GM18861 (cell line): ENCODE results near the gene ESF1.
A peak's percentile ranks its signal among the peaks of the same experiment; 100 is the strongest.
"Not testable (repeated sequence)": the region's sequence is repeated elsewhere in the genome, so short reads cannot be mapped to it uniquely, and the experiment has no call there.

Source experiments
- ATAC-seq: cut with Tn5 transposase; IDR thresholded peaks from one replicate; pipeline ENCODE4 v1.9.1; 2021; ENCODE audit not compliant: unreplicated experiment

ESF1 gene

DNA sequence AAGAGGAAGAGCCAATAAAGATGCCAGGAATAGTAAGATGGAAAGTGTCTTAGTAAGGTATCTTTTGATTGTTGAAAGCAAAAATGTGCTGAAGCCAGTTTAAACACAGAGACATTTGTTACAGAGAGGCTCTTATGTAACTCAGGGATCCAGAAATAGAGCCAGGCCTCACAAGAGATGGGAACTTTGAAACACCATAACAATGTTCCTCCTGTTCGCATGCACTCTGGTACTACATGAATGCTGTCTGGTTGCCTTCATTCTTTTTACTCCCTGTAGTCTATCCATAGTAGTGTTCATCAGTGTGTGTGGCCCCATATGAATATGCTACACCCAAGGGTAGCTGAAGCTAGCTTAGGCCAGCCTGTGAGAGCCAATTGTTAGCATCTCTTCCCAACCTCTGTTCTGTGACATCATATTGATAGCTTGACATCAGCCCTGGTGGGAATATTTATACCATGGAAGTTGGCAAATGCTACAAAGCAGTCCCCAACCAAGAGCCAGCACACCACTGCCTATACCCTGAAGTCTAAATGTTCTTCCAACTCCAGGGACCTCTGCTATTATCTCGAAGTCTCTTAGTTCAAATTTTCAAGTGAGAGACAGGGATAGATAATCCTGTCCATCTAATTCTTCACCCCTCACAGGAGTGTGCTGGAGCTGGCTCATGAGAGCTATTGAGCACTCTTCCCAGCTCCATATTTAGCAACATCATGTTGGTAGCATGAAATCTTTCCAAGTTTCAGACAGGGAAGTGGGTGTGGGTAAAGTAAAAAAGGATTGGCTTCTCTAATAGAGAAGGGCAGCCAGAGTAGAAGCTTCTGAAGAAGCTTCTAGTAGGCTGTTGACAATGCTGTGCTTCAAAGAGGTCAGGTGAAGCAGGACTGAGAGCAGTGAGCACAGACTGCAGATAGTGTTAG, 7.1 kb upstream of the ESF1 start:
- no peak for ATAC-seq

DNA sequence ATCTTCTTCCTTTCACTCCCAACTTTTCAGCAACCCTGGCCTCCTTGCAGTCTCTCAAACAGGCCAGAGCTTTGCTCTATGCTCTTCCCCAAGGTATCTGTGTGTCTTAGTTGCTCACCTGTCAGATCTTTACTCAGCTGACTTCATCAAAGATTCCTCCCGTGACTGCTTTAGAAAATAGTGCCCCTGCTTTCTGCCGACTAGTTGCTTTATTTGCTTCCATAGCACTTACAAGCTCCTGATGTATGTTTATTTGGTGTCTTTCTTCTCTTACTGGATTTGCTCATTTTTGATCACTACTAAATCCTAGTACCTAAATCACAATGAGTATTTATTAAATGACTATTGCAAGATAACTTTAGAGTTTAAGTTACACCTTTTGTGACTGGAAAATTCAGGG, 6.0 kb upstream of the ESF1 start:
- ATAC-seq = no peak

DNA sequence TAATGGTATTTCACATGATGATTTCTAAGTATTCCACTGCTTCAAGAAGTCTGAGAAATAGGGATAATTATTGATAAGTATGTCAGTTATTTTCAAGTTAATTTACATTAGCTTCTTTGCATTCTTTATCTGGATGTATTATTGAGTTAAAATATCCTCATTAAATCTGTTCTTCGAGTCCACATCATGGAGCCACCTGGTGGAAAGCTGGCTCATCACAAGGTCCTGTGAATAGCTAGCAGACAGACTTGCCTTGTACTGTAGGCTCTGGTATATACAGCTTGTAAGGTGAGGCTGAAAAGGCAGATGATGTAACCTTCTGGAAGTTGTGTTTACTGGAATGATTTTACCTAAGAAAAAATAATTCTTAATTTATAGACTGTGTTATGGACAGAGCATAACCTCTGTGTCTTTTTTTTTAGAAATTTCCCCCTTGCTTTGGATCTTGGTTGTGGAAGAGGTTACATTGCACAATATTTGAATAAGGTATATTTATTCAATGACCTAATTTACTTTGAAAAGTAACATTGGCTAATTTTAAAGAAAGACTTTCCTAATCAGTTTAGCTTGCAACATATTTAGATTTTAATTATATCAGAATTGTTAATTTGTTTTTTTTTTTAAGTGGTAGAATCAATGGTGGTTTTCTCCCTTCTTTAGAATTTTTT, 3.6 kb upstream of the ESF1 start:
- ATAC-seq = peak; percentile 50

DNA sequence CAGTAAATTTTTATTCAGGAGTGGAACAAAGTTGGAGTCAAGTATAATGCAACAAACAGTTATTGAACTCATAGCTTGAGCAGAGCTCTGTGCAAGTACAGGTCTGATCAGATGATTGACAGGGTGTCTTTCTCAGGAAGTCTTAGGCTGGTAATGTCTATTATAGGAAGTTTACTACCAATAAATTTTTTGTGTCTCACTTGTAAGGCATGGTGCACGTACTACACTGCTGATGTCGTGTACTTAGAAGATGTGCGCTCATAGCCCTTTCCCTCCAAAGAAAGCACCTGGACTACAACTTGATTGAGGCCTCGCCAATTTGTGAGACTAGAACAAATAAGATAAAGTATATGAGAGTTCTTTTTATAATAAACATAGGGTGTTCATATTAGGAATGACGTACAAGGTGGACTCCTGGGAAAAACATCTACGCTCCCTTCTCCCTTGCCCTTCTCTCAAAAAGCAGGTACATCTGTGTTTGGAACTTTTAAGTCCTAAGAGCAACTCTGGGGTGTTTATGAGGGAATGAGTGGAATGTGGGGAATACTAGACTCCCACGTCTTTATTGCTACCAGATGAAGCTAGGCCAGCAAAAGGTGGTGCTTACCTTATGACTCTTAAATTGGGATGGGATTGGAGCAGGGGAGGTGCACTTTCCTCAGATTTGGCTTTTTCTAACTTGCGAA, 1.6 kb upstream of the ESF1 start:
- ATAC-seq = no peak

DNA sequence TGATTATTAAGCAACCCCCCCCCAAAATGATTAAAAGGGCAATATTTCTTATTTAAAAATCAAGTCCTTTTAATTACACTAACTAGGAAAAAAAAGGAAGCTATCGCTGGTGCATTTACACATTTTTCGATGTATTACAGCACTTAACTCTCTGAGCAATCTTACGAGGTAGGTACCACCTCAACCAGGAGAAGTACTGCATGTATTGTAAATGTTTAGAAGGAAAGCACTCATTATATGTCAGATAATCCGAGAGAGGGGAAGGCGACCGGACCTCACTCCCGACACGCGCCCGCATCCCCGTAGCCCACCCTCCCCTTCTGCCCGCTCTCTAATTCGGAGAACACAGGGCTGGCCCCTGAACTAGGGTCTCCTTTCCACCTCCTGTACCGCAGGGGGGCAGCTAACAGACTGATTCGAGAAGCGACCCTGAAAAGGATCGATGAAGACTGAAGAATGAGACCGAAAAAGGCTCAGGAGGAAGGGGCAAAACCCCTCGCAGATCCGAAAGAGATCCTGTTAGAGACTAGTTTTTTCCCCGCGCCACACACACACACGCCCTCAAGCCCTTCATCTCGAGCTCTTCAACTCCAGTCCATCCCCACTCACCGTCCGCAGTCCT, 337 bp downstream of the ESF1 start:
- ATAC-seq = no peak

DNA sequence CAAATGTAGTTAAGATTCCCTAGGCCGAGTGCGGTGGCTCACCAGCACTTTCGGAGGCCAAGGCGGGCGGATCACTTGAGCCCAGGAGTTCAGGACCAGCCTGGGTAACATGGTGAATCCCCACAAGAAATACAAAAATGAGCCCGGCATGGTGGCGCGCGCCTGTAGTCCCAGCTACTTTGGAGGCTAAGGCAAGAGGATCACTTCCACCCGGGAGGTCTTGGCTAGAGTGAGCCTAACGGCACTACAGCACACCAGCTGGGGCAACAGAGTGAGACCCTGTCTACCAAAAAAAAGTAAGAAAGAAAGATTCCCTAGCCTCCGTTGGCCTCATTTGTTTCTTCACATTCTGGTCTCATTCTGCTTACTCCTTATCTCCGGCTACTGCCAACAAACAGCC, 1.2 kb downstream of the ESF1 start:
- no peak for ATAC-seq

DNA sequence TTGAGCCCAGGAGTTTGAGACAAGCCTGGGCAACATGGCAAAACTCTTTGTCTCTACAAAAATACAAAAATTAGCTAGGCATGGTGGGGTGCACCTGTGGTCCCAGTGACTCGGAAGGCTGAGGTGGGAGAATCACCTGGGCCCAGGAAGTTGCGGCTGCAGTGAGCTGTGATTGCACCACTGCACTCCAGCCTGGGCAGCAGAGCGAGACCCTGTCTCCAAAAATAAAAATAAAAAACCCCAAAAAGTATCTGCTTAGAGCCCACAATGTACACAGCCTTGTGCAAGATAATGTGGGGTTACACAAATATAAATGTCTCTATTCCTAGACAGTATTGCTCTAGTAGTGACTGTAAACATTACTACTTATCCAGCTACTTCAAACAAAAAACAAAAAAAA, 5.9 kb downstream of the ESF1 start:
- ATAC-seq = peak; percentile 68

DNA sequence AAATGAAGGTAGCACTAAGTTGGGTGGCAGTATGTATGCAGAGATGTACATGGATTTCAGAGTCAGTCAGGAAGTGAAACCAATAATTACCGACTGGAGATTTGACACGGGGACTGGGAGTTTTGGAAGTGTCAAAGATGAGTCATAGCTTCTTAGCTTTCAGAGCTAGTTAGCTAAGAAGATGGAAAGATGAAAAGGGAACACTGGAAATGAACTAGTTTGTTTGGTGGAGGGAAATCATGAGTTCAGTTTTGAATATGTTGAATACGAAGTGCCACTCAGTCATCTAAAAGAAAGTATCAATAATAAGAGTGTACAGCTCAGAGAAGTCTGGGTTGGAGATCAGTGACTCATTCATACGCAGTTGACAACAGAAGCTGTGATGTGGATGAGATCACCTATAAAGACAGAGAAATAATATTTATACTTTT, 7.5 kb downstream of the ESF1 start:
- no peak for ATAC-seq

DNA sequence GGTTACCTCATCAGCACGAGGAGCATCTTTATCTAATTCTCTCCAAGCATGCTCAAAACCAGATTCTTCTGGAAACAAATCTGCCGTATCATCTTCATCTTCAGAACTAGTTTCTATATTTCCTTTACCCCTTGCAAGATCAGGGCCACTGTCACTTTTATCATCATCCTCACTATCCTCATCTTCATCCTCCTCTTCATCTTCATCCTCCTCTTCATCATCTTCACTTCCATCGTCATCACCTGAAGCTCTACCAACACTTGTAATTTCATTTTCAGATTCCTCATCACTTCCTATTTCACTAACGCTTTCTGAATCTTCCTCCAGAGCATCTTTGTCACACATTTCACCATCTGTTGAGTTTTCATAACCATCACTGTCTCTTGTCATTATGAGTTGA, 8.9 kb downstream of the ESF1 start:
- no peak for ATAC-seq

DNA sequence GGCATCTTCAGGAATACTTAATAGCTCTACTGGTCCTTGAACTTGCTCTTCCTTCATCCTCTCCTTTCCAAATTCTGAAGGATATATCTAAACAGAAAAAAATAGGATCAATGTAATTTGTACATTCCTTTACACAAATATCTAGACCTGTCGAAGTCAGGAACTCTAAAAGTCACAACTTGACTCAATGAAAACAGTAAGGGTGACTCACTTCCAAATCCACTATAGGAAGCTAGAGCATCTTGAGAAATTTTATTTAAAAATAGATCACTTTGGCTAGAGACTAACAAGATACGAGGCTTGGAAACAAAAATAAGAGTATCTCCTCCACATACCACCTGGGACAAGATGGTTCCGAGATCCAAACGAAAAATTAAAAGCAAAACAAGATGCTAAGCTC, 12.2 kb downstream of the ESF1 start:
- ATAC-seq = no peak

DNA sequence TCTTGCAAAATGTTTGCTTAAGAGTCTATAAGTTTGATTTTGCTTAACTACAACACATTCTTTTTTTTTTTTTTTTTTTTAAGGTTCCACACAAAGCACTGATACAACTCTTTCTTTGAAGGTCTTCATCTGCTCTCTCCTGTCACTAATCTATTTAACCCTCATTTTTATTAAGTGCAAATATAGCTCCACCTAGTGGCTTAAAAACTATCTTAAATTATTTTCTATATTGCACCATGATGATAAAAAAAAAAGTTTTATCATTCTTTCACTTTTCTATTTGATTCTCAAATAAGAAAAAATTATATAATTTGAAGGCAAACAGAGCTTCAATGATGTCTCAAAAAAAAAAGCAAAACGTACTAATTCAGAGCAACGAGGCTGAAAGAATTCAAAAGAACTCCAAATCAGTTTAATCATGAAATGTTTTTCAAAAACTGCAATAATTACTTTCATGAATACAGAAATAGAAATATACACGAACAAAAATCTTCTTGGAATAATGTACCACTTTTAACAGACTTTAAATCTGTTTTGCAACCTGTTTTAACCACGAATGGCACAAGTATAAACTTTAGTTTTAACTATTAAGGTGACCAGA, 12.8 kb downstream of the ESF1 start:
- ATAC-seq = no peak

DNA sequence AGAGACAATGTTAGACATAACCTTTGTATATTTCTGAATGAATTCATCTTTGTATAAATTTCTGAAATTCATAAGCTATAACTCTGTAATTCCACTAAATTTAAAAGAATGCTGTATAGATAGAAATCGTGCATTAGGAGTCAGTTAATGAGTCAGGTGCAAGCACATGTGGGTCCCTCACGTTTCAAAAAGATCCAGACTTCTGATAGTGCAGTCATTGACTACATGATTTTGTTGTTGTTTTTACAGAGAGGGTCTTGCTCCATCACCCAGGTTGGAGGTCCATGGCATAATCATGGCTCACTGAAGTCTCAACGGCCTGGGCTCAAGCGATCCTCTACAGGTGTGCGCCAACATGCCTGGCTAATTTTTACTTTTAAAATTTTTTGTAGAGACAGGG, 14.6 kb downstream of the ESF1 start:
- no peak for ATAC-seq

DNA sequence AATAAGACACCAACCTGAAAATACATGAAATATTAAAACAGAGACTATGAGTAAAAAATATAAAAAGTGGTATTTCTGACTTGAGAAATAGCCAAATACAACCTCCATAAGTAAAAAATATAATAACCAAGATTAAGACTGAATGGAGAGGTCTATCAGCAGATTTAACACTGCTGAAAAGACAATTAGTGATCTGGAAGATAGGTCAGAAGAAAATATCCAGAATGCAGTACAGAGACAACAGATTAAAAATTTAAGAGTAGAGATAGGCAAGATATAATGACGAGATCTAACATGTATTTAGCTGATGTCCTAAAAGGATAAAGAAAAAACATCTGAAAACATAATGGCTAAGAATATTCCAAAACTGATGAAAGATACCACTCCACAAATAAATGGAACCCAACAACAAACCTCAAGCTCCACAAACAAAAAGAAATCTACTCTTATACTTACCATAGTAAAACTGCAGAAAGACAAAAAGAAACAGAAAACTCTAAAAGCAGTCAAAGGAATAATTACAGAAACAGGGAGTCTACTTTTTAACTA, 18.8 kb downstream of the ESF1 start:
- ATAC-seq = no peak

DNA sequence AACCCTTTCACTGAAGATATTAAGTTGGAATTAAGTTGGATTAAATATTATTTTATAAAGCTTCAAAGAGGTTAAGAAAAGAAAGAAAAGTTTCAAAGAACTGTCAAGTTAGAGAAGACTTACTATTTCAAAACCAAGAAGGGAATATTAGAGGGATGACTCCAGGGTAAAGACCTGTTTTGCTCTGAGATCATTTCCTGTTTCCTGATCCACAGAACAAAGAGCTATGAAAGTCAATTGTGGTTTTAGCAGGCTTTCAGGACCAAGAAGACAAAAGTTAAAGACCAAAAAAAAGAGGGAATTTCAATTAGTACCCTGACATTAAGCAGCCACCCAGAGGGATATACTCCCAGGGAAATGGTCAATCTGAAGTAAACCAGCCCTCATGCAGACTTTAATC, 19.4 kb downstream of the ESF1 start:
- no peak for ATAC-seq

DNA sequence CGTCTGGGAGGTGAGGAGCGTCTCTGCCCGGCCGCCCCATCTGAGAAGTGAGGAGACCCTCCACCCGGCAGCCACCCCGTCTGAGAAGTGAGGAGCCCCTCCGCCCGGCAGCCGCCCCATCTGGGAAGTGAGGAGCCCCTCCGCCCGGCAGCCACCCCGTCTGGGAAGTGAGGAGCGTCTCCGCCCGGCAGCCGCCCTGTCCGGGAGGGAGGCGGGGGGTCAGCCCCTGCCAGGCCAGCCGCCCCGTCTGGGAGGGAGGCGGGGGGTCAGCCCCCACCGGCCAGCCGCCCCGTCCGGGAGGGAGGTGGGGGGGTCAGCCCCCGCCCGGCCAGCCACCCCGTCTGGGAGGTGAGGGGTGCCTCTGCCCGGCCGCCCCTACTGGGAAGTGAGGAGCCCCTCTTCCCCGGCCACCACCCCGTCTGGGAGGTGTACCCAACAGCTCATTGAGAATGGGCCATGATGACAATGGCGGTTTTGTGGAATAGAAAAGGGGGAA, 24.2 kb downstream of the ESF1 start:
- ATAC-seq = not testable (repeated sequence)

DNA sequence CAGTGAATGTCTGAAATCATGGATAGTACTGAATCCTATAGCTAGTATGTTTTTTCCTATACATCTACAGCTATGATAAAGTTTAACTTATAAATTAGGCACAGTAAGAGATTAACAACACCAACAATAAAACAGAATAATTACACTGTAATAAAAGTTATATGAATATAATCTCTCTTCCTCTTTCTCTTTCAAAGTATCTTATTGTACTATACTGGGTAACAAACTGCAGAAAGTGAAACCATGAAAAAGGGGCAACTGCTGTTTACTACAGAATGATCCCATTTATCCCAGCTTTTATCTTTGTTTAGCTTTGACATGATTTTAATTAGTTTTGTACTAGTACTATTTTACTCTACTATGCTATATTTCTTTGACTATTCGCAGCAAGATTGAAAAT, 25.8 kb downstream of the ESF1 start:
- no peak for ATAC-seq

DNA sequence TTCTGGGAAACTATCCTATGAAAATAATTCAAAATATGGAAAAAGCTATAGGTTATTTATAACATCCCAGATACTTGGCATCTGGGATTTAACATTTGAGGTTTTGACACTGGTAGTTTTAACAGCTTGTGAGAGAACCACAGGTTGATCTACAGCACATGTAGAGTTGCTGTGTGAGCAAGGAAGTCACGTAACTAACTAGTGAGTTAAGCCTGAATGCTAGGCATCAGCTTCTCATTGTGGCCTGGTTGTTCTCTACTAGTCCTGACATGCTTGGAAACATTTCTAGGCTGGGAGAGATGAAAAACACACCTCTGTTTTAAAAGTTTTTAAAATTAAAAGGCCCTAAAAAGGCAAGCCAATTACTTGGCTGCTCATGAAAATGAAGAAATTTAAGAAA, 28.2 kb downstream of the ESF1 start:
- ATAC-seq = no peak

DNA sequence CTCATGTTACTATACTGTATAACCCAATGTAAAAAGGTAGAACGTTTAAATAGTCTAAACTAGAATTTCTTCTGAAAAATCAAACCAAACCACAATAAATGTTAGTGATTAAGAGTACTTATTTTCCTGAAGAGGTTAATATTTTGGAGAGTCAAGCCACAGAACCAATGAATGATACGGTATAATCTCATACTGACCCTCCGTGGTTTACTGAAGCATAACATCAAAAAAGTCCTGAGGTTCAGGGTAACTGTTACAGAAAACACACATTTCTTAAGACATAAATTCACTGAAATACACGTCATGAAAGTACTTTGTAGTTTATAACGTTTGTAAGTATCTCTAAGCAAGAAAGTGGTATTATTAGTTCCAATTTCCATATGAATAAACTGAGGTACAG, 28.9 kb downstream of the ESF1 start:
- ATAC-seq = no peak

DNA sequence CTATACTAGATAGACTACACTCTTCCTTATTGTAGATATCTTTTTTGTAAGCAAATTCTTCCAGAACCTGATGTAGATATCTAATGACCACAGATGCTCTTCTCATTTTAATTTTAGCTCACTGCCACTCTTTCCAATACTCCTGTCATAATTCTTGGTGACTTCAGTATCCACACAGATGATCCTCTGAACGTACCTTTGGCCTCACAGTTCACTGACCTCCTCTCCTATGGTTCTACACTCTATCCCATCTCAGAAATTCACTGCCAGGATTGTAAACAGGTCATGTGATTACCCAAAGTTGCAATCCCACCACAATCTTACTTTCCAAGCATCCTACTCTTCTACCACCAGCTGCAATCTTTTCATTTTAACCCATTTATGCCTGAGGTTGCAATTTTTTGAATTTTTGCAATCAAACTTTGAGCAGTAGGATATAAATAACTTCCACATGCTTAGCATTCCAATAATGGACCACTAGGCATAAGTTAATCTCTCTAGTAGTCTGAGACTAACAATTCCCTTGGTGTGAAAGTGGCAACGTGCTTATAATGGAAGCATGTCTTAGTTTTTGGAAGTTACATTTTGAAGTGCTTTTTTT, 31.2 kb downstream of the ESF1 start:
- ATAC-seq = no peak

DNA sequence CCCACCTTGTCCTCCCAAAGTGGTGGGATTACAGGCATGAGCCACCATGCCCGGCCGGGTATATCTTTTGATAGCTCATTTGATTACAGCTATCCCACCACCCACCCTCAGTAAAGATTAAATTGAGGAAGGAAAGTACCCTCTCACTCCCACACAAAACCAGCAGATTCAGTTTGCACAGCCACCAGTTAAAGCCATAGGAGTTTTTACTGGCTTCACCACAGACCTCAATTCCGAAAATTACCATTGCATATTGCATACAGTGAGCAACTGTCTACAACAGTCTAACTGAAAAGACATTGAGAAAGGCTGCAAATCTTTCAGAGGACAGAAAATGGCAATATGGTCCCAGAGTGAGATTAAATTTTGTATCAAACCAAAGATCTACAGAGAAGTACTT, 34.9 kb downstream of the ESF1 start:
- ATAC-seq = no peak
